GM12865 (cell line): Measurements from ENCODE around the gene PLA2G2A.

Experiments used
- DNase-seq: peaks from one replicate; pipeline ENCODE4 v3.0.0; 2010; ENCODE audit warnings: low read depth
- H3K4me3 ChIP-seq: 2 replicates; pipeline ENCODE4 v1.5.1; 2011; ENCODE audit warnings: mild to moderate bottlenecking, low read depth, low read length, control low read depth
- CTCF ChIP-seq: IDR thresholded peaks from 2 replicates; pipeline ENCODE4 v1.5.1; 2011; ENCODE audit warnings: low read length, control low read depth, low read depth, inconsistent platforms; ENCODE audit not compliant: insufficient read depth; ENCODE audit errors: missing control alignments

The PLA2G2A gene

GRCh38 chr1:19942088-19942487, 37.3 kb downstream of the PLA2G2A start:
- no peak for TF ChIP-seq CTCF
- H3K4me3 ChIP-seq = no peak overlapping the region
- DNase-seq = no peak

GRCh38 chr1:19941206-19941568, 38.2 kb downstream of the PLA2G2A start:
- H3K4me3 ChIP-seq = no peak overlapping the region
- DNase-seq = no peak
- TF ChIP-seq CTCF = no peak

GRCh38 chr1:19940486-19941205, 38.8 kb downstream of the PLA2G2A start:
- H3K4me3 ChIP-seq = no peak overlapping the region
- DNase-seq = no peak
- no peak for TF ChIP-seq CTCF

- TF ChIP-seq CTCF = no peak
- no peak for DNase-seq
- no peak overlapping the region for H3K4me3 ChIP-seq
Measured at GRCh38 chr1:19938472-19938871, 40.9 kb downstream of the PLA2G2A start.

GRCh38 chr1:19936061-19936750, 43.2 kb downstream of the PLA2G2A start:
- H3K4me3 ChIP-seq = no peak overlapping the region
- no peak for TF ChIP-seq CTCF
- peak; percentile 7 for DNase-seq

- no peak for DNase-seq
- H3K4me3 ChIP-seq = no peak overlapping the region
- no peak for TF ChIP-seq CTCF
Measured at GRCh38 chr1:19934336-19934735, 45.1 kb downstream of the PLA2G2A start.
